ENCODE measurements around the gene PRKAR1B. TPM values are rescaled to one million over a fixed set of nuclear protein-coding genes. Genes with fewer than 3 reads are reported as not detected.
"Not testable (repeated sequence)": the region's sequence is repeated elsewhere in the genome, so short reads cannot be mapped to it uniquely, and the experiment has no call there.

PRKAR1B gene
- total RNA-seq, 1 donor from 2014 or later = 81.9 TPM

GRCh38 chr7:553636-554111, 173.4 kb downstream of the PRKAR1B start:
- no peak for DNase-seq

GRCh38 chr7:552868-553635, 174.0 kb downstream of the PRKAR1B start:
- no peak for DNase-seq

- DNase-seq = not testable (repeated sequence)
Observed at GRCh38 chr7:552151-552867, 174.8 kb downstream of the PRKAR1B start.

- DNase-seq = not testable (repeated sequence)
Observed at GRCh38 chr7:551615-551970, 175.5 kb downstream of the PRKAR1B start.

GRCh38 chr7:550881-551614, 176.0 kb downstream of the PRKAR1B start:
- no peak for DNase-seq

- no peak for DNase-seq
Observed at GRCh38 chr7:549891-550625, 177.0 kb downstream of the PRKAR1B start.

- DNase-seq = no peak
Observed at GRCh38 chr7:549066-549890, 177.8 kb downstream of the PRKAR1B start.

- no peak for DNase-seq
Observed at GRCh38 chr7:548401-548800, 178.7 kb downstream of the PRKAR1B start.

- no peak for DNase-seq
Observed at GRCh38 chr7:545470-545869, 181.6 kb downstream of the PRKAR1B start.

- DNase-seq = no peak
Observed at GRCh38 chr7:544338-545221, 182.5 kb downstream of the PRKAR1B start.

- no peak for DNase-seq
Observed at GRCh38 chr7:543501-544337, 183.4 kb downstream of the PRKAR1B start.

- DNase-seq = no peak
Observed at GRCh38 chr7:542713-543500, 184.2 kb downstream of the PRKAR1B start.

GRCh38 chr7:542131-542712, 184.9 kb downstream of the PRKAR1B start:
- DNase-seq = no peak

- no peak for DNase-seq
Observed at GRCh38 chr7:541661-542060, 185.4 kb downstream of the PRKAR1B start.

- no peak for DNase-seq
Observed at GRCh38 chr7:540997-541396, 186.1 kb downstream of the PRKAR1B start.

GRCh38 chr7:540579-540978, 186.5 kb downstream of the PRKAR1B start:
- no peak for DNase-seq

GRCh38 chr7:539731-540411, 187.2 kb downstream of the PRKAR1B start:
- no peak for DNase-seq

Data from occipital lobe (tissue), 2 donors.